NB4 (cell line): Measurements from ENCODE around the gene CIT.

Experiments used
- DNase-seq: peaks from one replicate; pipeline ENCODE4 v3.0.0; 2010; ENCODE audit warnings: low read depth
- H3K4me3 ChIP-seq: one replicate; pipeline ENCODE4 v1.5.1; 2011; ENCODE audit warnings: mild to moderate bottlenecking, low read depth, low read length, moderate library complexity
- CTCF ChIP-seq: IDR thresholded peaks from one replicate; pipeline ENCODE4 v1.5.1; 2012; ENCODE audit warnings: low read depth, low read length
- MAX ChIP-seq: IDR thresholded peaks from 2 replicates; pipeline ENCODE4 v1.6.1; 2011; ENCODE audit warnings: low read depth, low read length
- MYC ChIP-seq: IDR thresholded peaks from 2 replicates; pipeline ENCODE4 v1.6.1; 2011; ENCODE audit warnings: low read depth, low read length
- POLR2A ChIP-seq: IDR thresholded peaks from 2 replicates; pipeline ENCODE4 v1.6.1; 2011; ENCODE audit warnings: mild to moderate bottlenecking; ENCODE audit not compliant: insufficient read length; ENCODE audit errors: extremely low read depth

The CIT gene

GRCh38 chr12:119762619-119763018, 114.5 kb downstream of the CIT start:
- no peak for DNase-seq
- H3K4me3 ChIP-seq: no peak overlapping the region
- TF ChIP-seq MYC: no peak
- TF ChIP-seq MAX: no peak
- no peak for TF ChIP-seq CTCF
- TF ChIP-seq POLR2A: no peak

- no peak for DNase-seq
- TF ChIP-seq CTCF: no peak
- TF ChIP-seq POLR2A: no peak
- TF ChIP-seq MAX: no peak
- TF ChIP-seq MYC: no peak
- no peak overlapping the region for H3K4me3 ChIP-seq
Measured at GRCh38 chr12:119758722-119759121, 118.4 kb downstream of the CIT start.

GRCh38 chr12:119758234-119758633, 118.9 kb downstream of the CIT start:
- no peak overlapping the region for H3K4me3 ChIP-seq
- DNase-seq: no peak
- TF ChIP-seq MAX (no peak), MYC (no peak), POLR2A (no peak), CTCF (no peak)

GRCh38 chr12:119751961-119752360, 125.2 kb downstream of the CIT start:
- H3K4me3 ChIP-seq: no peak overlapping the region
- TF ChIP-seq POLR2A (no peak), MYC (no peak), MAX (no peak), CTCF (no peak)
- DNase-seq: no peak

- no peak for DNase-seq
- no peak for TF ChIP-seq POLR2A
- TF ChIP-seq CTCF: no peak
- TF ChIP-seq MAX: no peak
- TF ChIP-seq MYC: no peak
- no peak overlapping the region for H3K4me3 ChIP-seq
Measured at GRCh38 chr12:119749666-119750065, 127.5 kb downstream of the CIT start.

GRCh38 chr12:119748497-119748896, 128.6 kb downstream of the CIT start:
- TF ChIP-seq MAX (no peak), MYC (no peak), POLR2A (no peak), CTCF (no peak)
- no peak for DNase-seq
- H3K4me3 ChIP-seq: no peak overlapping the region
